PC-3 (cell line): ENCODE results near the gene MYO5A. TPM values are rescaled to one million over a fixed set of nuclear protein-coding genes. Genes with fewer than 3 reads are reported as not detected.

Experiments
- ATAC-seq: fragments of 200-7000 bp; cut with Tn5 transposase; 2 replicates; pipeline ENCODE4 v1.9.1; 2020; ENCODE audit warnings: mild to moderate bottlenecking, moderate library complexity
- BruUV-seq: library from RNA; stranded (reverse); fragments of 400-500 nt; replicated peaks from 2 replicates; lab custom pipeline; 2021; lab: Mats Ljungman, UMichigan
- CTCF ChIA-PET: fragments of 300-600 bp; sonication (Branson Sonifier 250); formaldehyde crosslinking; loops from one replicate; lab custom pipeline; 2022; ENCODE audit warnings: antibody characterized with exemption; lab: Charles Lee
- POLR2A ChIA-PET: fragments of 300-600 bp; sonication (Branson Sonifier 250); formaldehyde crosslinking; loops from one replicate; lab custom pipeline; 2022; ENCODE audit warnings: antibody characterized with exemption; ENCODE audit not compliant: unreplicated experiment; lab: Charles Lee
- DNase-seq: peaks from one replicate; pipeline ENCODE4 v3.0.0-alpha.2; 2015
- H2AFZ ChIP-seq: fragments of 300-600 bp; sonication (generic); 2 replicates; pipeline ENCODE4 v1.6.0; 2016; ENCODE audit warnings: antibody characterized with exemption, low read length
- H3F3A ChIP-seq: fragments of 300-600 bp; sonication (generic); one replicate; pipeline ENCODE4 v1.6.0; 2017; ENCODE audit warnings: antibody characterized with exemption, low read length, control low read depth, mild to moderate bottlenecking; ENCODE audit not compliant: unreplicated experiment
- H3K27ac ChIP-seq: fragments of 300-600 bp; sonication (generic); 2 replicates; pipeline ENCODE4 v1.5.1; 2016; ENCODE audit warnings: mild to moderate bottlenecking, low read length
- H3K27me3 ChIP-seq: fragments of 300-600 bp; sonication (generic); 2 replicates; pipeline ENCODE4 v1.6.1; 2016; ENCODE audit warnings: low read length, mixed read lengths
- H3K36me3 ChIP-seq: fragments of 300-600 bp; sonication (generic); 2 replicates; pipeline ENCODE4 v1.6.1; 2016; ENCODE audit warnings: low read depth, mixed run types, low read length, mixed read lengths
- H3K4me1 ChIP-seq: fragments of 300-600 bp; sonication (generic); 2 replicates; pipeline ENCODE4 v1.5.1; 2016; ENCODE audit warnings: low read length; ENCODE audit not compliant: insufficient read depth
- H3K4me2 ChIP-seq: fragments of 300-600 bp; sonication (generic); 2 replicates; pipeline ENCODE4 v1.6.0; 2016; ENCODE audit warnings: low read length
- H3K4me3 ChIP-seq: fragments of 300-600 bp; sonication (generic); 2 replicates; pipeline ENCODE4 v1.5.1; 2016; ENCODE audit warnings: mild to moderate bottlenecking, low read length, mixed read lengths
- H3K79me2 ChIP-seq: fragments of 300-600 bp; sonication (generic); 2 replicates; pipeline ENCODE4 v1.6.1; 2017; ENCODE audit warnings: low read length, mixed read lengths
- H3K9ac ChIP-seq: fragments of 300-600 bp; sonication (generic); 2 replicates; pipeline ENCODE4 v1.6.0; 2016; ENCODE audit warnings: mild to moderate bottlenecking, low read length
- H3K9me2 ChIP-seq: fragments of 300-600 bp; sonication (generic); replicated peaks from 2 replicates; pipeline ENCODE4 v1.6.1; 2016; ENCODE audit warnings: mixed run types, low read length, mixed read lengths
- H3K9me3 ChIP-seq: fragments of 300-600 bp; sonication (generic); 2 replicates; pipeline ENCODE4 v1.6.1; 2016; ENCODE audit warnings: low read length, mixed read lengths
- H4K20me1 ChIP-seq: fragments of 300-600 bp; sonication (generic); 2 replicates; pipeline ENCODE4 v1.6.1; 2016; ENCODE audit warnings: low read length, mixed read lengths
- CTCF ChIP-seq: fragments of 300-600 bp; sonication (generic); conservative IDR thresholded peaks from 2 replicates; pipeline ENCODE4 v1.5.1; 2017; ENCODE audit warnings: antibody characterized with exemption, low read depth, mild to moderate bottlenecking, low read length
- EZH2 ChIP-seq: fragments of 300-600 bp; sonication (generic); IDR thresholded peaks from one replicate; pipeline ENCODE4 v1.6.1; 2017; ENCODE audit warnings: antibody characterized with exemption, mild to moderate bottlenecking, low read length; ENCODE audit not compliant: unreplicated experiment
- EZH2phosphoT487 ChIP-seq: fragments of 300-600 bp; sonication (generic); IDR thresholded peaks from 2 replicates; pipeline ENCODE4 v1.6.1; 2018; ENCODE audit warnings: mild to moderate bottlenecking, antibody characterized with exemption, low read length, borderline replicate concordance
- intact Hi-C: fragments of 100-400 bp; cut with micrococcal nuclease; formaldehyde crosslinking; loops from 2 replicates; pipeline ENCODE4 v1.9.0; 2023
- total RNA-seq: library from RNA; depleted of rRNA; stranded (reverse); fragments of >200 nt; gene quantifications from 2 replicates; pipeline ENCODE4 v1.2.3, GENCODE V29; 2014

The MYO5A gene
- total RNA-seq, 1 experiment from 2014 or later = 42.1 TPM

GRCh38 chr15:52527196-52527910, 1.3 kb downstream of the MYO5A start:
- H4K20me1 ChIP-seq = peaks cover 7% of the 10 kb centered on the region; the same call in 1 of the 2 replicates
- H3K36me3 ChIP-seq = no peaks in the 10 kb centered on the region
- TF ChIP-seq CTCF = no peak
- TF ChIP-seq EZH2phosphoT487 = no peak
- no peak for TF ChIP-seq EZH2
- ATAC-seq (no peak), DNase-seq (no peak)
- peaks cover 55% of the 10 kb centered on the region for H3K79me2 ChIP-seq
- ChIA-PET CTCF (interaction anchor here (0.7 kb wide), 1 partner anchor 8 kb away, joined by 5 read pairs; no protein-coding TSS in a partner anchor), POLR2A (no interaction called here)
- H3K9me3 ChIP-seq = no peaks in the 10 kb centered on the region
- peak overlapping the region; percentile 90 for H3K9ac ChIP-seq
- H2AFZ ChIP-seq = 0 out of 2 replicates have a peak overlapping the region, but pooled peaks have one; percentile 81
- peak overlapping the region; percentile 61; the same call in 1 of the 2 replicates for H3K27ac ChIP-seq
- H3K9me2 ChIP-seq = no peaks in the 10 kb centered on the region
- H3K4me3 ChIP-seq = peak overlapping the region; percentile 97
- TSS peak; percentile 38 for BruUV-seq
- H3F3A ChIP-seq = no peaks in the 10 kb centered on the region
- peaks cover 26% of the 10 kb centered on the region for H3K4me1 ChIP-seq
- peak overlapping the region; percentile 98 for H3K4me2 ChIP-seq
- no peaks in the 10 kb centered on the region for H3K27me3 ChIP-seq
- intact Hi-C loops = loop anchor here (5.0 kb wide), 1 partner anchor 265 kb away; no protein-coding TSS in a partner anchor

GRCh38 chr15:52524223-52525136, 4.2 kb downstream of the MYO5A start:
- no TSS peak for BruUV-seq
- Histone ChIP-seq H2AFZ (no peak overlapping the region), H3K9me2 (no peaks in the 10 kb centered on the region), H3K36me3 (no peaks in the 10 kb centered on the region), H3K79me2 (peaks cover 77% of the 10 kb centered on the region), H3K27ac (no peak overlapping the region), H3K4me1 (peaks cover 26% of the 10 kb centered on the region), H3K9me3 (no peaks in the 10 kb centered on the region), H4K20me1 (peaks cover 7% of the 10 kb centered on the region; the same call in 1 of the 2 replicates), H3K9ac (no peak overlapping the region), H3K4me3 (no peak overlapping the region), H3K4me2 (no peak overlapping the region), H3F3A (no peaks in the 10 kb centered on the region), H3K27me3 (no peaks in the 10 kb centered on the region)
- ChIA-PET CTCF (interaction anchor here (0.5 kb wide), 1 partner anchor 265 kb away, joined by 3 read pairs; no protein-coding TSS in a partner anchor), POLR2A (no interaction called here)
- TF ChIP-seq CTCF = no peak
- TF ChIP-seq EZH2 = no peak
- no peak for TF ChIP-seq EZH2phosphoT487
- intact Hi-C loops = loop anchor here (5.0 kb wide), 1 partner anchor 262 kb away; no protein-coding TSS in a partner anchor
- ATAC-seq (no peak), DNase-seq (no peak)
